ENCODE data around the gene LRRTM4.

LRRTM4 gene

GRCh38 chr2:77519164-77519887 is 2.9 kb downstream of the LRRTM4 start:
- peak overlapping the region in 1 of 2 donors; percentile 17 for H3K4me3 ChIP-seq (ENCODE audit: low read depth in 1 of 2, low read length in 2 of 2)
- H3K27me3 ChIP-seq (ENCODE audit: low read depth, low read length): no peaks in the 10 kb centered on the region
- no peaks in the 10 kb centered on the region for H3K9me3 ChIP-seq (ENCODE audit: control insufficient read depth in 1 of 2, low read length in 2 of 2)
- no peaks in the 10 kb centered on the region for H3K36me3 ChIP-seq (ENCODE audit: control insufficient read depth in 1 of 2, insufficient read depth in 2 of 2, low read length in 2 of 2)
- H3K27ac ChIP-seq (ENCODE audit: low read length): no peak overlapping the region
- H3K4me1 ChIP-seq (ENCODE audit: control insufficient read depth in 1 of 2, insufficient read depth in 2 of 2, low read length in 2 of 2): peaks cover 0 to 4% of the 10 kb centered on the region in 2 donors

GRCh38 chr2:77518311-77518710 is 3.9 kb downstream of the LRRTM4 start:
- Histone ChIP-seq H3K4me3 (ENCODE audit: low read depth in 1 of 2, low read length in 2 of 2) (no peak overlapping the region), H3K9me3 (ENCODE audit: control insufficient read depth in 1 of 2, low read length in 2 of 2) (no peaks in the 10 kb centered on the region), H3K27ac (ENCODE audit: low read length) (no peak overlapping the region), H3K4me1 (ENCODE audit: control insufficient read depth in 1 of 2, insufficient read depth in 2 of 2, low read length in 2 of 2) (peaks cover 0 to 4% of the 10 kb centered on the region in 2 donors), H3K36me3 (ENCODE audit: control insufficient read depth in 1 of 2, insufficient read depth in 2 of 2, low read length in 2 of 2) (no peaks in the 10 kb centered on the region), H3K27me3 (ENCODE audit: low read depth, low read length) (no peaks in the 10 kb centered on the region)

- no peaks in the 10 kb centered on the region for H3K36me3 ChIP-seq (ENCODE audit: control insufficient read depth in 1 of 2, insufficient read depth in 2 of 2, low read length in 2 of 2)
- no peaks in the 10 kb centered on the region for H3K27me3 ChIP-seq (ENCODE audit: low read depth, low read length)
- H3K9me3 ChIP-seq (ENCODE audit: control insufficient read depth in 1 of 2, low read length in 2 of 2): no peaks in the 10 kb centered on the region
- H3K27ac ChIP-seq (ENCODE audit: low read length): no peak overlapping the region
- no peaks in the 10 kb centered on the region for H3K4me1 ChIP-seq (ENCODE audit: control insufficient read depth in 1 of 2, insufficient read depth in 2 of 2, low read length in 2 of 2)
- no peak overlapping the region for H3K4me3 ChIP-seq (ENCODE audit: low read depth in 1 of 2, low read length in 2 of 2)
Measured at GRCh38 chr2:77513191-77513590, 9.0 kb downstream of the LRRTM4 start.

GRCh38 chr2:77512507-77512906 is 9.7 kb downstream of the LRRTM4 start:
- H3K9me3 ChIP-seq (ENCODE audit: control insufficient read depth in 1 of 2, low read length in 2 of 2): no peaks in the 10 kb centered on the region
- no peak overlapping the region for H3K4me3 ChIP-seq (ENCODE audit: low read depth in 1 of 2, low read length in 2 of 2)
- no peaks in the 10 kb centered on the region for H3K4me1 ChIP-seq (ENCODE audit: control insufficient read depth in 1 of 2, insufficient read depth in 2 of 2, low read length in 2 of 2)
- no peaks in the 10 kb centered on the region for H3K27me3 ChIP-seq (ENCODE audit: low read depth, low read length)
- no peak overlapping the region for H3K27ac ChIP-seq (ENCODE audit: low read length)
- no peaks in the 10 kb centered on the region for H3K36me3 ChIP-seq (ENCODE audit: control insufficient read depth in 1 of 2, insufficient read depth in 2 of 2, low read length in 2 of 2)

GRCh38 chr2:77508511-77508910 is 13.7 kb downstream of the LRRTM4 start:
- Histone ChIP-seq H3K27me3 (ENCODE audit: low read depth, low read length) (no peaks in the 10 kb centered on the region), H3K4me1 (ENCODE audit: control insufficient read depth in 1 of 2, insufficient read depth in 2 of 2, low read length in 2 of 2) (no peaks in the 10 kb centered on the region), H3K27ac (ENCODE audit: low read length) (no peak overlapping the region), H3K36me3 (ENCODE audit: control insufficient read depth in 1 of 2, insufficient read depth in 2 of 2, low read length in 2 of 2) (no peaks in the 10 kb centered on the region), H3K9me3 (ENCODE audit: control insufficient read depth in 1 of 2, low read length in 2 of 2) (no peaks in the 10 kb centered on the region), H3K4me3 (ENCODE audit: low read depth in 1 of 2, low read length in 2 of 2) (no peak overlapping the region)

- Histone ChIP-seq H3K27ac (ENCODE audit: low read length) (no peak overlapping the region), H3K36me3 (ENCODE audit: control insufficient read depth in 1 of 2, insufficient read depth in 2 of 2, low read length in 2 of 2) (no peaks in the 10 kb centered on the region), H3K4me1 (ENCODE audit: control insufficient read depth in 1 of 2, insufficient read depth in 2 of 2, low read length in 2 of 2) (no peaks in the 10 kb centered on the region), H3K4me3 (ENCODE audit: low read depth in 1 of 2, low read length in 2 of 2) (no peak overlapping the region), H3K27me3 (ENCODE audit: low read depth, low read length) (no peaks in the 10 kb centered on the region), H3K9me3 (ENCODE audit: control insufficient read depth in 1 of 2, low read length in 2 of 2) (no peaks in the 10 kb centered on the region)
Measured at GRCh38 chr2:77507657-77508056, 14.5 kb downstream of the LRRTM4 start.

GRCh38 chr2:77488141-77488540 is 34.0 kb downstream of the LRRTM4 start:
- Histone ChIP-seq H3K27me3 (ENCODE audit: low read depth, low read length) (no peaks in the 10 kb centered on the region), H3K9me3 (ENCODE audit: control insufficient read depth in 1 of 2, low read length in 2 of 2) (no peaks in the 10 kb centered on the region), H3K27ac (ENCODE audit: low read length) (no peak overlapping the region), H3K4me3 (ENCODE audit: low read depth in 1 of 2, low read length in 2 of 2) (no peak overlapping the region), H3K36me3 (ENCODE audit: control insufficient read depth in 1 of 2, insufficient read depth in 2 of 2, low read length in 2 of 2) (no peaks in the 10 kb centered on the region), H3K4me1 (ENCODE audit: control insufficient read depth in 1 of 2, insufficient read depth in 2 of 2, low read length in 2 of 2) (no peaks in the 10 kb centered on the region)

- H3K4me3 ChIP-seq (ENCODE audit: low read depth in 1 of 2, low read length in 2 of 2): no peak overlapping the region
- no peaks in the 10 kb centered on the region for H3K27me3 ChIP-seq (ENCODE audit: low read depth, low read length)
- H3K36me3 ChIP-seq (ENCODE audit: control insufficient read depth in 1 of 2, insufficient read depth in 2 of 2, low read length in 2 of 2): no peaks in the 10 kb centered on the region
- H3K9me3 ChIP-seq (ENCODE audit: control insufficient read depth in 1 of 2, low read length in 2 of 2): no peaks in the 10 kb centered on the region
- no peaks in the 10 kb centered on the region for H3K4me1 ChIP-seq (ENCODE audit: control insufficient read depth in 1 of 2, insufficient read depth in 2 of 2, low read length in 2 of 2)
- H3K27ac ChIP-seq (ENCODE audit: low read length): no peak overlapping the region
Measured at GRCh38 chr2:77487074-77487803, 34.9 kb downstream of the LRRTM4 start.

- Histone ChIP-seq H3K9me3 (ENCODE audit: control insufficient read depth in 1 of 2, low read length in 2 of 2) (no peaks in the 10 kb centered on the region), H3K36me3 (ENCODE audit: control insufficient read depth in 1 of 2, insufficient read depth in 2 of 2, low read length in 2 of 2) (no peaks in the 10 kb centered on the region), H3K27me3 (ENCODE audit: low read depth, low read length) (no peaks in the 10 kb centered on the region), H3K4me3 (ENCODE audit: low read depth in 1 of 2, low read length in 2 of 2) (no peak overlapping the region), H3K27ac (ENCODE audit: low read length) (no peak overlapping the region), H3K4me1 (ENCODE audit: control insufficient read depth in 1 of 2, insufficient read depth in 2 of 2, low read length in 2 of 2) (no peaks in the 10 kb centered on the region)
Measured at GRCh38 chr2:77484026-77484425, 38.1 kb downstream of the LRRTM4 start.

- no peaks in the 10 kb centered on the region for H3K27me3 ChIP-seq (ENCODE audit: low read depth, low read length)
- peaks cover 0 to 4% of the 10 kb centered on the region in 2 donors for H3K9me3 ChIP-seq (ENCODE audit: control insufficient read depth in 1 of 2, low read length in 2 of 2)
- no peak overlapping the region for H3K4me3 ChIP-seq (ENCODE audit: low read depth in 1 of 2, low read length in 2 of 2)
- no peaks in the 10 kb centered on the region for H3K4me1 ChIP-seq (ENCODE audit: control insufficient read depth in 1 of 2, insufficient read depth in 2 of 2, low read length in 2 of 2)
- H3K27ac ChIP-seq (ENCODE audit: low read length): no peak overlapping the region
- no peaks in the 10 kb centered on the region for H3K36me3 ChIP-seq (ENCODE audit: control insufficient read depth in 1 of 2, insufficient read depth in 2 of 2, low read length in 2 of 2)
Measured at GRCh38 chr2:77479895-77480294, 42.3 kb downstream of the LRRTM4 start.

- Histone ChIP-seq H3K27ac (ENCODE audit: low read length) (no peak overlapping the region), H3K4me3 (ENCODE audit: low read depth in 1 of 2, low read length in 2 of 2) (no peak overlapping the region), H3K27me3 (ENCODE audit: low read depth, low read length) (no peaks in the 10 kb centered on the region), H3K9me3 (ENCODE audit: control insufficient read depth in 1 of 2, low read length in 2 of 2) (peaks cover 0 to 4% of the 10 kb centered on the region in 2 donors), H3K4me1 (ENCODE audit: control insufficient read depth in 1 of 2, insufficient read depth in 2 of 2, low read length in 2 of 2) (no peaks in the 10 kb centered on the region), H3K36me3 (ENCODE audit: control insufficient read depth in 1 of 2, insufficient read depth in 2 of 2, low read length in 2 of 2) (no peaks in the 10 kb centered on the region)
Measured at GRCh38 chr2:77479395-77479794, 42.8 kb downstream of the LRRTM4 start.
